ENCODE results near the gene ZGPAT.

Gene ZGPAT

GRCh38 chr20:63769891-63770474, 62.1 kb downstream of the ZGPAT start:
- H3K4me1 ChIP-seq (ENCODE audit: control insufficient read depth in 1 of 2, insufficient read depth in 1 of 2, low read depth in 1 of 2, low read length in 1 of 2), result no peaks in the 10 kb centered on the region
- no peak overlapping the region for H3K27ac ChIP-seq
- no peaks in the 10 kb centered on the region for H3K36me3 ChIP-seq
- H3K27me3 ChIP-seq, result peaks cover 13% of the 10 kb centered on the region
- no peaks in the 10 kb centered on the region for H3K9me3 ChIP-seq
- no peak for TF ChIP-seq CTCF (IDR thresholded peaks at IDR 0.05)
- H3K4me3 ChIP-seq (ENCODE audit: low read depth in 1 of 2, low read length in 1 of 2), result no peak overlapping the region

GRCh38 chr20:63771046-63771707, 63.3 kb downstream of the ZGPAT start:
- no peak for TF ChIP-seq CTCF (IDR thresholded peaks at IDR 0.05)
- no peaks in the 10 kb centered on the region for H3K36me3 ChIP-seq
- no peak overlapping the region for H3K27ac ChIP-seq

GRCh38 chr20:63772781-63773518, 65.1 kb downstream of the ZGPAT start:
- TF ChIP-seq CTCF (IDR thresholded peaks at IDR 0.05), result no peak
- H3K36me3 ChIP-seq, result no peaks in the 10 kb centered on the region
- no peak overlapping the region for H3K27ac ChIP-seq
- H3K9me3 ChIP-seq, result no peaks in the 10 kb centered on the region
- peaks cover 21% of the 10 kb centered on the region for H3K27me3 ChIP-seq
- H3K4me1 ChIP-seq (ENCODE audit: control insufficient read depth in 1 of 2, insufficient read depth in 1 of 2, low read depth in 1 of 2, low read length in 1 of 2), result no peaks in the 10 kb centered on the region
- no peak overlapping the region for H3K4me3 ChIP-seq (ENCODE audit: low read depth in 1 of 2, low read length in 1 of 2)

More at GRCh38 chr20:63771046-63771707, 63.3 kb downstream of the ZGPAT start:
- Histone ChIP-seq H3K4me3 (ENCODE audit: low read depth in 1 of 2, low read length in 1 of 2) (no peak overlapping the region), H3K27me3 (peaks cover 21% of the 10 kb centered on the region), H3K9me3 (no peaks in the 10 kb centered on the region), H3K4me1 (ENCODE audit: control insufficient read depth in 1 of 2, insufficient read depth in 1 of 2, low read depth in 1 of 2, low read length in 1 of 2) (no peaks in the 10 kb centered on the region)

GRCh38 chr20:63773571-63774241, 65.9 kb downstream of the ZGPAT start:
- peaks cover 21% of the 10 kb centered on the region for H3K27me3 ChIP-seq
- no peak for TF ChIP-seq CTCF (IDR thresholded peaks at IDR 0.05)
- no peaks in the 10 kb centered on the region for H3K4me1 ChIP-seq (ENCODE audit: control insufficient read depth in 1 of 2, insufficient read depth in 1 of 2, low read depth in 1 of 2, low read length in 1 of 2)
- no peaks in the 10 kb centered on the region for H3K36me3 ChIP-seq
- H3K9me3 ChIP-seq, result no peaks in the 10 kb centered on the region
- no peak overlapping the region for H3K27ac ChIP-seq
- H3K4me3 ChIP-seq (ENCODE audit: low read depth in 1 of 2, low read length in 1 of 2), result no peak overlapping the region

GRCh38 chr20:63774306-63774705, 66.5 kb downstream of the ZGPAT start:
- Histone ChIP-seq H3K4me1 (ENCODE audit: control insufficient read depth in 1 of 2, insufficient read depth in 1 of 2, low read depth in 1 of 2, low read length in 1 of 2) (no peaks in the 10 kb centered on the region), H3K27me3 (peaks cover 21% of the 10 kb centered on the region), H3K36me3 (no peaks in the 10 kb centered on the region), H3K4me3 (ENCODE audit: low read depth in 1 of 2, low read length in 1 of 2) (no peak overlapping the region), H3K27ac (no peak overlapping the region), H3K9me3 (no peaks in the 10 kb centered on the region)
- no peak for TF ChIP-seq CTCF (IDR thresholded peaks at IDR 0.05)
